ENCODE results near the gene TAF4.
A peak's percentile ranks its signal among the peaks of the same experiment; 100 is the strongest.

TAF4 gene

GRCh38 chr20:62021793-62022385 lies 43.8 kb downstream of the TAF4 start:
- no peak for DNase-seq (ENCODE audit: low read depth, low spot score)

DNA sequence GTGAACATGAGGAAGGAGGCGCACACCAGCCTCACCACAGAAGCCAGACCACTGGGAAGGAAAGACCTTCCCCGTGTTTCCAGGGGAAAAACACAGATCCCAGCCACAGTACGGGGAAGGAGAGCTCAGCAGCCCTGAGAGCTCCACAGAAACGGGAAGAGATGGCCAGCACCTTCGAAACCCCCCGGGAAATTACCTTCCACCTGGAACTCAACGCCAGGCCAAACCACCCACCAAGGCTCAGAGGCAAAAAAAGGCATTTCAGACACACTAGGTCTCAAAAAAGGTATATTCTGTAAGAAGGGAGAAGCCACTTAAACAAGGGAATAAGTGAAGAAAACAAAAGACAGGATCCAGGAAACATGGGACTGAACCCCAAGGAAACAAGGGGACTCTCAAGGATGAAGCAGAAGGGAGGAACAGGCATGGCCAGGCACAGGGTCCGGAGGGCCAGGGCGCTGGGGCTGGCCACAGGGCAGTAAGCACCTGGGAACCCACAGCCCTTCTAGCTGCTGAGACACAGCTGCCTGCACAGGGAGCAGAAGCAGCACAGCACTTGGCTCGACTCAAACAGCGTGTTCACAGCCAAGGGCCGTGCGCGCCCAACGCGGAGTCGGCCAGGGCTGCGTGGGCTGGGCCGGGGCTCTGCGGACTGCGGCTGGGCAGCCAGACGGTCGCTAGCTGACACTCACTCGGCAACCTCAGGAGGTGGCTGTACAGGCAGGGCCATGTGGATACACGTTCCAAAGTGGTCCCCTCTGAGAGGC lies 44.6 kb downstream of the TAF4 start:
- DNase-seq (ENCODE audit: low read depth, low spot score), result no peak

DNA sequence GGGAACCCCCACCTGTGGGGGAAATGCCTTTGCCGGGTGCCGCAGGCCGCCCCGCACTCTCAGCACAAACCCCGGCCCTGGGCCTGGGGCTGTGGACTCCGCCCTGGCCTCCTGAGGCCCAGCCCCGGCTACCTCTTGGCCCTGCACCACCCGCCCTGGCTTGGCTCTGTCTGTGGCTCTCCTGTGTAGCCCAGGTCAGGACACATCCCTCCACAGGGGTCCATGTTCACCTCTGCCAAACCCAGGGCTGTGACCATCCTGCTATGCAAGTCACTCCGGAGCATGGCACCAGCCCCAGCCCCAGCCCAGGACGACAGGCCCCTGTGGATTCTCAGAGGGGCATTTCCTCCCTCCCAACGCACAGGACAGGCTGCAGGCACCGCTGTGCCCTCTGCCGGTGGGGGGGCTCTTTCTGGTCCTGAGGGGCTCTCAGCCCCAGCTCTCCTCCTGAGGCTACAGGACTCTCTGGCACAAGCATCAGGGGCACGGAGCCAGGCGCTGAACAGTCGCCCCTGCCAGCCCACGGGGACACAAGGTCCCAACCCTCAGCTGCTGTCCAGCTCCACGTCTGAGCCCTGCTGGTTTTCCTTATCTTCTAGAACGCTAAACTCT lies 45.7 kb downstream of the TAF4 start:
- DNase-seq (ENCODE audit: low read depth, low spot score), result no peak

GRCh38 chr20:62019144-62019805 lies 46.4 kb downstream of the TAF4 start:
- no peak for DNase-seq (ENCODE audit: low read depth, low spot score)

DNA sequence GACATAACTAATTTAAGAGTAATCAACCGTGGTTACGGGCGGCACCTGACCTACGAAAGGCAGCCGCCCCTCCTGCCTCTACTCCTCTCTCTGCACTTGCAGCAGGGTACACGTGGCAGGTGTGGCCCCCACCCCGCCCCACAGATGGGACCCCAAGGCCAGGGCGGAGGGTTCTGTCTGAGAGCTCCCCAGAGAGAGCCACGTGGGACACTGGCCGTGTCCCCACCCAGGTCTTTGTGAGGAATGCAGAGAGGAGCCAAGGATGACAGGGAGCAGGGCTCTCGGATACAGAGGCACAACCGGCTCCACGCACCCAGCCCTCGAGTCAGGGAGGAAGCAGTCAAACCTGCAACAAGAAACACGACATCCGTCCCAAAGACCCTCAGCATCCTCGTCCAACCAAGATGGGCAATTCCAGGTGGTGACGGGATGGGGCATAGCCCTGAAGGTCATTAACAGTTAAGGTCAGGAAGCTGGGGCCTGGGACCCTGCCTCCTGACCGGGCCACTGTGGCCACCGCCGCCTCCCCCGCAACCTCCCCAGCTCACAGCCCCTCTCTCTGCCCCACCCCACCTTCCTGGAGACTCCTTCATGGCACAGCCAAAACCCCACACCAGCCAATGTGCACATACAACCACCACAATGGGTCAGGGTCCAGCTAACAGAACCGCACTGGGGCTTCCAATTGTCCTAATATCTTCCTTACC lies 47.1 kb downstream of the TAF4 start:
- DNase-seq (ENCODE audit: low read depth, low spot score), result no peak

GRCh38 chr20:62015540-62016288 lies 50.0 kb downstream of the TAF4 start:
- no peak for DNase-seq (ENCODE audit: low read depth, low spot score)

- no peak for DNase-seq (ENCODE audit: low read depth, low spot score)
These were observed 50.7 kb downstream of the TAF4 start for GRCh38 chr20:62014889-62015537.

- no peak for DNase-seq (ENCODE audit: low read depth, low spot score)
These were observed 51.2 kb downstream of the TAF4 start for GRCh38 chr20:62014488-62014775.

- no peak for DNase-seq (ENCODE audit: low read depth, low spot score)
These were observed 53.0 kb downstream of the TAF4 start for GRCh38 chr20:62012631-62013030.

DNA sequence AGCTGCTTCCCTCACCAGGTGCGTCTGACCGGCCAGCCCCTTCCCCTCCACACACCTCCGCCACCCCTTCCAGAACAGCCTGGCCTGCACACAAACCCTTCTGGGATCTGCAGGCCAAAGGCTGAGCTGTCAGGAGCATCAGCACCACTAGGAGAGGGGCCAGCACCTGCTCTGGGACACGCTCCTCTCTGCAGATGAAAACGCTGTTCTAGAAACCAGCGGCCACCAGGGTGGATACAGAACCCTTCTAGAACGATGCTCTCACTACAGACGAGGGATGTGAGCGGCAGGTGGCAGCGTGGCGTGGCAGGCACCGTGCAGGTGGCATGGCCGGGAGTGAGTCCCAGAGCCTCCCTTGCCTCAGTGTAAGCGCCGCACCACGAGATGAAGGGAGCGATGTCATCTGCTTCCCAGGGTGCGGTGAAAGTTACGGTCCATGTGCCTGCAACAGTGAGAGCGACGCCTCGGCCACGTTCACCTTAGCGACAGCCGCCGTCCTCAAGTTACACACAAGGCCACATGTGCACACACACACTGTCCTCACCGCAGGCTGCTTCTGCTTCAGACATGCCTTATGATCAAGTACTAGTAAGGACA lies 53.6 kb downstream of the TAF4 start:
- DNase-seq (ENCODE audit: low read depth, low spot score), result no peak

- no peak for DNase-seq (ENCODE audit: low read depth, low spot score)
These were observed 54.3 kb downstream of the TAF4 start for GRCh38 chr20:62011403-62011790.

DNA sequence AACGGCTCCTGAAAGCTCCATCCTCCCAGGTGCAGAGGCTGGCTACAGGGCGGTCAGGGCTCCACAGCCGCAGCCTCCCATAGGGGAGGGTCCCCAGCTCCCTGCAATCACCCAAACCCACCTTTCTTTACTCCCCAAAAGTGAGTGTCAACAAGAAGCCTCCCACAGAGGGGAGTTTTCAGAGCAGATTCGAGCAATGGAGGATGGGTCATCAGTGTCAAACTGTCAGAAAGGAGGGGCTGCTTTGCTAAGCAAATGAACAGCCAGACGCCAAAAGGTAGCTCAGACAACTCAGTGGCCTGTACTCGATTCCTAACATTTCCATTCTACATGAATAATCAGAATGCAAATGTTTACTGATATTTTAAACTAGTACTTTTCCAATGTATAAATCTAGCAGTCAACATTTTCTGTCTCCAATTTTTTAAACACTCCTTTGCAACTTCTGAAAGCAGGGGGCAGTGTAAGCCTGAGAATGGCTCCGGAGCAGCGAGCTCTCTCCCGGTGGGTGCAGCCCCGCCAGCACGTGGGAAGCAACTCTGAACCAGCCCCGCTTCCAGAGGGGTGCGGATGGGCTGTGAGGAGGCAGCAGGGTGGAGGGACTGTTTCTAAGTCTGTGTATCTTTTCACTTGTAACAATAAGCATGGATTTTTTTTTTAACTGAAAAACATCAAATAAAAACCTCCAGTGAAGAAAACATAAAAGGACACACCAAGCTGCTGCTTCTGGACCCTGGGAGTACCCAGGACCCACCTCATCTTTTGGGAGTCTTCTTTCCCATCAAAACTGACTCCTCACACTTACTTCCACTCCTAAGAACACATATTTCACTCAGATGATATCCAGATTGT lies 54.9 kb downstream of the TAF4 start:
- DNase-seq (ENCODE audit: low read depth, low spot score), result peak; percentile 17

DNA sequence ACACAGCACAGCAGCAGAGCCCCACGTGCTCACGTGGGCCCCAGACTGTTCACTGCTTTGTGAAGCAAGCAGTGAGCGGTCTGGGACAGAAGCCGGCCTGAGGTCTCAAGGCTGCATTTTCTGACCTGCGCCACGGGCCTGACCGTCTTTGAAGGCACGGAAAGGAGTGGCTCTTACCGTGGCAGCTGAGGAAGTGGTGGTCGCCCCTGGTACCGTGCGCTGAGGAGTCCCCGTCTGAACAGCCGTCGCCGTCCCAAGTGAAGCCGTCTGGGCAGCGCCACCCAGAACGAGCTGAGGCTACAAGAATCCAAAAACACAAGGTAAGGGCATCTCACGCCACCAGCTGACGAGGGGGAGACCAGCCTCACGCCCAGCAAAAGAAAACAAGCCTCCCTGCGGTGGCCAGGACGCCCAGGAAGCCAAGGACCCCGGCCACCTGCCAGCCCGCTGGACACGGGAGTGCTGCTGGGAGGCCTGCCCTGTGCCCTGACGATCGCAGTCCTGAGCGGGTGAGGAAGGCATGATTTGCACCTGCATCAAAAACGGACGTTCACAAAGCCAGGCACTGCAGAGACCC lies 55.7 kb downstream of the TAF4 start:
- no peak for DNase-seq (ENCODE audit: low read depth, low spot score)

- no peak for DNase-seq (ENCODE audit: low read depth, low spot score)
These were observed 56.4 kb downstream of the TAF4 start for GRCh38 chr20:62009322-62009721.

- DNase-seq (ENCODE audit: low read depth, low spot score), result no peak
These were observed 57.0 kb downstream of the TAF4 start for GRCh38 chr20:62008643-62009183.

DNA sequence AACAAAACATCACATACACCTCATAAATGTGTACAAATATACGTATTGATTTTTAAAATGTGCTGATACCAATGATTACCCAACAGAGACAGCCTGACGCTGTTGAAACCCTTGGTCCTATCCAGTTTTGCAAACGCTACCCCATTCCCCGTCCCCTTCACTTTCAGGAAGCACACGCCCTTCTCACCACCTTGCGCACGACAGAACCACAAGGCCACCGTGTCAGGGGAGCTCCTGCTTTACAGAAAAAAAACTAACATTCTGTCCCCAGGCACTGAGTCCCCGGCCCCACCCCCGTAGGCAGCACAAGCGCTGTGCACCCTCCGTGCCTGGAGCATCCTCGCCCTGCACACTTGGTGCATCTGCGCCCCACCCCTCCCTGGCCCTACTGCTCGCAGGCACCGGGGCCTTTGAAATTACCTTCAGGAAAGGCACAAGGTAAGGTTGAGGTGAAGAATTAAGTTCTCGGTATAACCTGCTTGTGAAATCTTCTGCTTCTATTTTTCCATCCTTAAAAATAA lies 58.5 kb downstream of the TAF4 start:
- no peak for DNase-seq (ENCODE audit: low read depth, low spot score)

DNA sequence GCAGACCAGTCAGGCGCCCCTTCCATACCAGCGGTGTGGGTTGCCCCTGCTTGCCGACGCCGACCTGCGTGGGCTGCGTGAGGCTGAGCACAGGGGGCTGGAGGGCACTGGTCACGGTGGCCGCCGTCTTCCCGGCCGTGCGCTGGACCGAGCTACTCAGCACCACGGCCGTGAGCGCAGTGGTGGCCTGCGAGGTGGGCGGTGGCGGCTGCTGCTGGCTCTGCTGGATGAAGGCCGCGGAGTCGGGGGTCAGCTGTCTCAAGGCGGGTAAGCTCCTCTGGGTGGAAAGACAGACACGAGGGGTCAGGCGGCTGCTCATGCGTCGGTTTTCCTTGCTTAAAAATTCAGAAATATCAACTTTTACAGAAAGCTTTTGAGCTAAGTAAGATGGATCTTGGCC lies 59.2 kb downstream of the TAF4 start:
- DNase-seq (ENCODE audit: low read depth, low spot score), result no peak

- DNase-seq (ENCODE audit: low read depth, low spot score), result no peak
These were observed 61.1 kb downstream of the TAF4 start for GRCh38 chr20:62004614-62005013.
